ENCODE results near the gene GPX8. TPM values are rescaled to one million over a fixed set of nuclear protein-coding genes. Genes with fewer than 3 reads are reported as not detected.

Gene GPX8
- total RNA-seq, 4 donors from 2014 or later, result 10.6 to 117 (median 41.9) TPM

DNA sequence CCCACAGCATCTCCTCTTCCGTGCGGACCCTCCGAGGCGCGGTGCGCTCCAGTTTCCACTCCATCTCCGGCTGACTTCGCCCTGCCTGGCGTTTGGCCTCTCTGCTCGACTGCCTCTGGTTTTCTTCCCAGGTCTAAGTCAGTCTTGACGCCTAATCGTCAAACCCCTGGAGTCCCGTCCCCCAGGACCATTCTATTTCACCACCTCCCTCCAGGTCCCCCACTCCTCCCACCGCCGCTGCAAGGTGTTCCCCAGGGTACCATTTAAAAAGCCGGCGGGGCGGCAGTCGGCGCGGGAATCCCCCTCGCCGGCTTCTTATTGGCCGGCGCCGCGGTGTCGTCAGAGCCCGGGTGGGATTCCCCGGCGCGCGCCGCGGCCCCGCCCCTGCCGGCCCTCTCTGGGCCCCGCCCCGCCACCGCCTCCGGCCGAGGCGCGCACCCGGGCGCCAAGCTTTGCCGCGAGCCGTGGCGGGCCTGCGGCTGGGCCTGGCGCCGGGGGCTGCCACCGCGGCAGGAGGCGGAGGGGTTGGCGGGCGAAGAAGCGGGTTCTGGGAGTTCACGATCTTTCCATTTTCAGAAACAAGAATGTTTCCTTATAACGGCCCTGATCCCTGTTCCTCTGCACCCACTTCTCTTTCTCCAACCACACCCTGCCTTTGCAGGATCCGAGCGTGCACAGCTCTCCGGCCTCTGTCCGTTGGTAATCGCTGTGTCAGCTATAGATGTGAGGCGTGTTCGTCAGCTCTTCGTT lies 13.1 kb downstream of the GPX8 start, which contains the start of gene CDC20B:
Gene CDC20B, minus strand, starts transcription at position 241 of the 750 bp plus-strand sequence. Its CDS starts 177 bp downstream, at position 64.
- H3K36me3 ChIP-seq, result no peaks in the 10 kb centered on the region
- peaks cover 31 to 43% of the 10 kb centered on the region in 2 donors for H3K27me3 ChIP-seq
- peak; percentile 57 to 68 for DNase-seq
- H3K27ac ChIP-seq, result no peak within 1 kb of the TSS
- intact Hi-C loops (cut with DNase I; ENCODE audit: low total_unique reads), result loop anchor here (10.0 kb wide), 1 partner anchor 52 kb away; the partner anchor contains the start of gene MCIDAS
- H3K4me1 ChIP-seq, result peaks cover 0 to 8% of the 10 kb centered on the region in 2 donors
- H3K9me3 ChIP-seq, result no peaks in the 10 kb centered on the region
- TF ChIP-seq POLR2A (IDR thresholded peaks at IDR 0.05) (no peak), CTCF (IDR thresholded peaks at IDR 0.05) (no peak)
- peak within 1 kb of the TSS; percentile 3 to 51 for H3K4me3 ChIP-seq

DNA sequence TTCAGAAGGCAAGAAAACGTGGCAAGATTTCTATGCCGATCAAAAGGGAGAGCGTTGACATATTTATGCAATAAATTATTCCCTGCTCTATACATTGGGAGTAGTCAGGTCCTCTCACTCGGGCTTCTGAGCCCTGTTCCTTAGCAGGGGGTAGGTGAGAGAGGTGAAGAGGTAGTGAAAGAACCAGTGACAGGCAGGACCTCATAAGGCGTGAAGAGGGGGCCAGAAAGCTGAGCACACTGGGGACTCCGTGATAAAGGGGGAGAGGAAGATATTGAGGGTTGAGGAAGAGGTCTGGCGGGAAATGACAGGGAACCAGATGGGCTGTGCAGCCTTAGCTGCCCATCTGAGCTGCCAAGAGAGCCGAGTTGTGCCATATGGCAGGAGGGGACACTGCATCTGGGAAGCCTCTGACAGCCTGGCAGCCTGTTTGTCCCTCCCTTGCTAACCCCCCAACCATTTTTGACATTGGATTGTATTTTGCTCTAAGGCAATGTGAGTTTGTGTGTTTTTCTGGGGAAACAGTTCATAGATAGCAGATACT lies 13.8 kb downstream of the GPX8 start:
- no peak for TF ChIP-seq CTCF (IDR thresholded peaks at IDR 0.05)
- TF ChIP-seq POLR2A (IDR thresholded peaks at IDR 0.05), result no peak
- Histone ChIP-seq H3K9me3 (no peaks in the 10 kb centered on the region), H3K36me3 (no peaks in the 10 kb centered on the region), H3K4me3 (peak overlapping the region in 1 of 2 donors; percentile 51), H3K4me1 (peaks cover 0 to 8% of the 10 kb centered on the region in 2 donors), H3K27ac (no peak overlapping the region), H3K27me3 (peaks cover 31 to 44% of the 10 kb centered on the region in 2 donors)
- intact Hi-C loops (cut with DNase I; ENCODE audit: low total_unique reads), result loop anchor here (10.0 kb wide), 1 partner anchor 51 kb away; the partner anchor contains the start of gene MCIDAS
- no peak for DNase-seq

GRCh38 chr5:55175781-55176175 lies 15.8 kb downstream of the GPX8 start:
- DNase-seq, result no peak
- no peak for TF ChIP-seq CTCF (IDR thresholded peaks at IDR 0.05)
- no peak for TF ChIP-seq POLR2A (IDR thresholded peaks at IDR 0.05)
- peaks cover 31 to 53% of the 10 kb centered on the region in 2 donors for H3K27me3 ChIP-seq
- no peaks in the 10 kb centered on the region for H3K9me3 ChIP-seq
- H3K4me3 ChIP-seq, result no peak overlapping the region
- H3K36me3 ChIP-seq, result no peaks in the 10 kb centered on the region
- intact Hi-C loops (cut with DNase I; ENCODE audit: low total_unique reads), result loop anchor here (10.0 kb wide), 1 partner anchor 49 kb away; the partner anchor contains the start of gene MCIDAS
- no peak overlapping the region for H3K27ac ChIP-seq
- peaks cover 0 to 8% of the 10 kb centered on the region in 2 donors for H3K4me1 ChIP-seq

DNA sequence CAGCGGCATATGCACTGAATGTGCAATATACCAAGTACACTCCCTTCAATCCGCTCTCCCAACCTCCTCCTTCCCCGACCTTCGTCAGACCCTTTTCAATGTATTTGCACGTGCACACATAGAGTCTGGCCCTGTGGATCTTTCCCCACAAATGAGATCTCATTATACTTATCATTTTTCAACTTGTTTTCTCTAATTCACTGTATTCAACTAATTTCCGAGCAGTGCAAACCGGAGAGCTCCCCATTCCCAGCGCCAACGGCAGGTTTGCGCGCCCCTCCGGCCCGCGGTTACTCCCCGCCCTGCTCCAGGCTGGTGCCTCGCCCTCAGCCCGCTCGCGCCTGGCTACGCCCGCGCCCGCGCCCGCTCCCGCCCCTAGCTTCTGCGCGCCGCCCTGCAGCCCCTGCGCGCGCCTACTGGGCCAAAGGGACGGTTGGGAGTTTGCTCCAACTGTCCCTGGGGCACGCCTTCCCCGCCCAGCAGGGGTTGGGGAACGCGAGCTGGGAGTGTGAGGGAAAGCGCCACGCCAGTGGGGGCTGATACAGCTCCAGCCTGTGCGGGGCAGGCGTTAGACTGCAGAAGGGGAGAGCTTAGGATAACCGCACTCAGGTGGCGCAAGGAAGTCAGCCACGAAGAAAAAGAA lies 16.3 kb downstream of the GPX8 start:
- H3K9me3 ChIP-seq, result no peaks in the 10 kb centered on the region
- peaks cover 0 to 8% of the 10 kb centered on the region in 2 donors for H3K4me1 ChIP-seq
- DNase-seq, result no peak
- peak in 2 of 4 experiments; percentile 27 to 33 for TF ChIP-seq CTCF (IDR thresholded peaks at IDR 0.05)
- TF ChIP-seq POLR2A (IDR thresholded peaks at IDR 0.05), result no peak
- no peaks in the 10 kb centered on the region for H3K36me3 ChIP-seq
- H3K27me3 ChIP-seq, result peaks cover 31 to 53% of the 10 kb centered on the region in 2 donors
- H3K27ac ChIP-seq, result no peak overlapping the region
- H3K4me3 ChIP-seq, result no peak overlapping the region
- intact Hi-C loops (cut with DNase I; ENCODE audit: low total_unique reads), result loop anchor here (10.0 kb wide), 1 partner anchor 49 kb away; the partner anchor contains the start of gene MCIDAS
